NT2/D1 (cell line): Measurements from ENCODE around the gene GIGYF1.

Source experiments
- DNase-seq: peaks from one replicate; pipeline ENCODE4 v3.0.0-alpha.2; 2011; ENCODE audit warnings: low read depth, low spot score
- H3K27me3 ChIP-seq: 2 replicates; pipeline ENCODE4 v1.6.0; 2011; ENCODE audit warnings: mild to moderate bottlenecking; ENCODE audit not compliant: insufficient read length, insufficient read depth
- H3K36me3 ChIP-seq: 2 replicates; pipeline ENCODE4 v1.6.1; 2011; ENCODE audit warnings: mild to moderate bottlenecking, low read length, mixed read lengths; ENCODE audit not compliant: insufficient read depth, insufficient read length
- H3K4me1 ChIP-seq: 2 replicates; pipeline ENCODE4 v1.5.1; 2011; ENCODE audit not compliant: insufficient read depth, insufficient read length
- H3K4me3 ChIP-seq: 2 replicates; pipeline ENCODE4 v1.5.1; 2011; ENCODE audit warnings: low read depth; ENCODE audit not compliant: insufficient read length
- H3K9ac ChIP-seq: 2 replicates; pipeline ENCODE4 v1.6.0; 2011; ENCODE audit warnings: low read depth; ENCODE audit not compliant: insufficient read length
- H3K9me3 ChIP-seq: 2 replicates; pipeline ENCODE4 v1.5.1; 2011; ENCODE audit warnings: mild to moderate bottlenecking, low read length; ENCODE audit not compliant: insufficient read depth
- SUZ12 ChIP-seq: IDR thresholded peaks from 2 replicates; pipeline ENCODE4 v1.6.1; 2011; ENCODE audit not compliant: insufficient read length, insufficient read depth; ENCODE audit errors: extremely low read depth
- YY1 ChIP-seq: IDR thresholded peaks from 2 replicates; pipeline ENCODE4 v1.6.1; 2011; ENCODE audit not compliant: insufficient read length, insufficient read depth
- ZNF274 ChIP-seq: IDR thresholded peaks from 2 replicates; pipeline ENCODE4 v1.6.1; 2011; ENCODE audit warnings: mild to moderate bottlenecking, low read depth, low read length

The GIGYF1 gene

DNA sequence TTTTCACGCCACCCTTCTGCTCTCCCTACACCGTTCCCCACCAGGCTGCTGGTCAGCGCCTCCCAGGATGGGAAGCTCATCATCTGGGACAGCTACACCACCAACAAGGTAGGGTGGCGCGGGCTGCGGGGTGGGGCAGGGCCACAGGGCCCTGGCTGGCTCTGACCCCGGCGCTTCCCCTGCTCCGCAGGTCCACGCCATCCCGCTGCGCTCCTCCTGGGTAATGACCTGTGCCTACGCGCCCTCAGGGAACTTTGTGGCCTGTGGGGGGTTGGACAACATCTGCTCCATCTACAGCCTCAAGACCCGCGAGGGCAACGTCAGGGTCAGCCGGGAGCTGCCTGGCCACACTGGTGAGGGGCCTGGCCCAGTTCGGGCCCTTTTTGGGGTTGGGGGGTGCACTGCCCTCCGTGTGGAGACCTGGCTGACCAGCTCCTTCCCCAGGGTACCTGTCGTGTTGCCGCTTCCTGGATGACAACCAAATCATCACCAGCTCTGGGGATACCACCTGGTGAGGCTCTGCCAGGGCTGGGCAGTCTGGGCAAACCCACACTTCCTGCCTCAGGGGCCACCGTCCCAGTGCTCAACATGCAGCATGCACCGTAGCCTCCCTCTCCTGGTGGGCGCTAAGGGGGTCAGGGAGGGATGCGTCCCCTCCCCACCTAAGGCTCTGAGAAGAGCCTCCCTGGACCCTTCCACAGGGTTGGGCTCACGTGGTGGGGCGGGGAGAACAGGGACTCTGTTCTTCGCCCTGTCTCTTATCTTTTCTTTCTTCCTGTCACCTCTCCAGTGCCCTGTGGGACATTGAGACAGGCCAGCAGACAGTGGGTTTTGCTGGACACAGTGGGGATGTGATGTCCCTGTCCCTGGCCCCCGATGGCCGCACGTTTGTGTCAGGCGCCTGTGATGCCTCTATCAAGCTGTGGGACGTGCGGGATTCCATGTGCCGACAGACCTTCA lies 16.5 kb downstream of the GIGYF1 start:
- H3K9ac ChIP-seq, result no peak overlapping the region

DNA sequence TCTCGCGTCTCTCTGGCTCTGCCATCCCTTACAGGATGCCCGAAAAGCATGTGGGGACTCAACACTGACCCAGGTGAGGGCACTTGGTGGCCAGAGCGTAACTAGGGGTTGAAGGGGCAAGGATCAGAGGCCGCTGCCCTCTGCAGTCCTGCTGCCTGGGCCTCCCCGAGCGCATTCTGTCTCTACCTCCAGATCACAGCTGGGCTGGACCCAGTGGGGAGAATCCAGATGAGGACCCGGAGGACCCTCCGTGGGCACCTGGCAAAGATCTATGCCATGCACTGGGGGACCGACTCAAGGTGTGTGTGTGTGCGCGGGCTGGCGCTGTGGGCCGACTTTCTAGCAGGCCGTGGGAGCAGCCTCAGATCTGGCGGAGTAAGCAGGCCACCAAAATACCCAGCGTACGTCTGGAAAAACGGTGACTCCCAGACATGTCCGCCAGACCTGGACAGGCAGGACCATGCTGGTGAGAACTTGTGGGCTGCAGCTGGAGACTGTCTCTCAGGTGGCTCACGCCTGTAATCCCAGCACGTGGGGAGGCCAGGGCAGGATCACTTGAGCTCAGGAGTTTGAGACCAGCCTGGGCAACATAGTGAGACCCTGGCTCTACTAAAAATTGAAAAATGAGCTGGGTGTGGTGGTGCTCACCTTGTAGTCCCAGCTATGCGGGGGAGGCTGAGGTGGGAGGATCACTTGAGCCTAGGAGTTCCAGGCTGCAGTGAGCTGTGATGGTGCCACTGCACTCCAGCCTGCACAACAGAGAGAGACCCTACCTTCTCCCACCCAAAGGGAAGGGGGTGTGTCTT lies 17.3 kb downstream of the GIGYF1 start:
- peak overlapping the region; percentile 50 for H3K9ac ChIP-seq
- peaks cover 50% of the 10 kb centered on the region for H3K36me3 ChIP-seq

More for the DNA sequence above, 16.5 kb downstream of the GIGYF1 start:
- Histone ChIP-seq H3K27me3 (no peaks in the 10 kb centered on the region), H3K9me3 (no peaks in the 10 kb centered on the region), H3K4me3 (no peak overlapping the region), H3K4me1 (peaks cover 23% of the 10 kb centered on the region), H3K36me3 (peaks cover 59% of the 10 kb centered on the region)
- no peak for TF ChIP-seq SUZ12
- DNase-seq, result no peak

DNA sequence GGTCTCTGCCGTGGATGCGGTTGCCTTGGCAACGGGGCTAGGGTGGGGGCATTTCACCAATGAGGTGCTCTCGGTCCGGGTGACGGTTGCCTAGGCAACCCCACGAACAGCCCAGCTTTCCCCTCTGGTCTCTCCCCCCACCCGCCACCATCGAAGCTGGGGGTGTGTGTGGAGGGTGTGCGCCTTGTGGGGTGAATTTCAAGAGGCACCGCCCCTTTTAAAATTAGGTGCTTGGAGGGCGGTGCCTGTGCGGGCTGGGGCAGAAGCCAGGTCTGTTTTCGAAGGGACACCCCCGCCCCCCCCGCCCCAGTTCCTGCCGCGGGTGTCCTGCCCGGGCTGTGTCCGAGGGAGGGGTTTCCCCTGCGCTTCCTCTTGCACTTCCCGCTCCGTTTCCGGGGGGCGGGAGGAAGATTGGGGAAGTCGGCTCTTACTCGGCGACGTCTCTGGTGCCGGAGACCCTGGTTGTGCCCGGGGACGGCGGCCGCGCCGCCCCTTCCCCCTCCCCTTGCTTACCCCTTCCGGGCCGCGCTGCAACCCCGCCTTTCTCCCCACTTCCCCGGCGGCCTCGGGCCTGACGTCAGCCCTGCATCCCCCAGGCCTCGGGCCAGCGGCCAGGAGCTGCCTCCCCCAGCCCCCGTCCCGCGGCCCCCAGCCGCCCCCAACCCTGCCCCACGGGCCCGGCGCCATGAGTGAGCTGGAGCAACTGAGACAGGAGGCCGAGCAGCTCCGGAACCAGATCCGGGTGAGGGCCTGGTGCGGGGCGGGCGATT lies 18.3 kb downstream of the GIGYF1 start:
- Histone ChIP-seq H3K4me3 (peak overlapping the region; percentile 42), H3K36me3 (peaks cover 41% of the 10 kb centered on the region), H3K4me1 (peaks cover 13% of the 10 kb centered on the region), H3K27me3 (peaks cover 2% of the 10 kb centered on the region), H3K9me3 (no peaks in the 10 kb centered on the region), H3K9ac (peak overlapping the region; percentile 50)
- no peak for DNase-seq
- no peak for TF ChIP-seq YY1
- TF ChIP-seq ZNF274, result no peak
- TF ChIP-seq SUZ12, result no peak

More for the DNA sequence above, 17.3 kb downstream of the GIGYF1 start:
- Histone ChIP-seq H3K9me3 (no peaks in the 10 kb centered on the region), H3K27me3 (peaks cover 2% of the 10 kb centered on the region), H3K4me3 (peak overlapping the region; percentile 2), H3K4me1 (peaks cover 18% of the 10 kb centered on the region)
- no peak for DNase-seq
- TF ChIP-seq ZNF274 (no peak), YY1 (no peak)

DNA sequence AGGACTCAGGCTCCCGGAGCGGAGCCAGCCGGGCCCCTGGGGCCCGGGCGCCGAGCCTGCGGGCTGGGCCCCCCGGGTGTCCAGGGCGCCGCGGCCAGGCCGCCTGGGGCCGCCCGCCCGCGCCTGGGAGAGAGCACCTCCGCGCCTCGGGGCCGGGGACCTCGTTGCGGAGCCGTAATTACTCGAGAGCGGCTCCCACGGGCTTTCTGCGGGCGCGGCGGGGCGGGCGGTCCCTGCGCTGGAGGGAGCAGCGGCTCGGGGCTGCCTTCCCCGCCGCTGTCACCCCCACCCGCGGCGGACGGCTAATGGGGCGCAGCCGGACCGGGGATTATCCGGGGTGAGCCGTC lies 19.0 kb downstream of the GIGYF1 start:
- no peak for TF ChIP-seq YY1
- TF ChIP-seq ZNF274, result no peak
- no peak for TF ChIP-seq SUZ12
- no peak for DNase-seq

DNA sequence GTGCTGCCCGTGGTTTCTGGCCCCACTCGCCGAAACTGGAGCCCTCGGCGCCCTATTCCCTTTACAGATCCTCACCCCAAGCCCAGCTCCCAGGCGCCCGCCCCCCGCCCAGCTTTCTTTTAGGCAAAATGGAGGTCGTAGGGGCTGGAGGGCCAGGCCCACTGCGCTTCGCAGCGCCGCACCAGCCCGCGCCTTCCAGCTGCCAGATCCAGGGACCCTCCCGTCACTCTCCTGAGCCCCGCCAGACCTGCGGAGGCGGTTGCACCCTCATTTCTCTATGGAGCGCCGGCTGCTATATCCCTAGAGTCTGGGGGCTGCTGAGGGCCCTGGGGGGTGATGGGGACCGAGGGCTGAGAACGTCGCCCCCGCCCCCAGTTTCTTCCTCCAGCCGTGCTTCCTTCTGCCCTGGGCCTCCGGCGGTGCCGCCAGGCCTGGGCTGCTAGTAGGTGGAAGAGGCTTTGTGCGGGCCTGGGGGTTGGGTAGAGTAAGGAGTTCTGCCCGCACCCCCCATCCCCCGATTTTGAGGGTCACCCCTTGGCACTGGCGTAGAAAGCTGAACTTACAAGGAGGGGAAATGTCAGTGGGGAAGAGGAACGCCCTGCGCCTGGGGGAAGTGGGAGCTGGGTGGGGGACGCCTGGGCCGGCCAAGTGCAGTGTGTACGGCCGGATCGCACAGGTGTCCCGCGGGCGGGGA lies 19.5 kb downstream of the GIGYF1 start:
- no peaks in the 10 kb centered on the region for H3K9me3 ChIP-seq
- H3K27me3 ChIP-seq, result peaks cover 2% of the 10 kb centered on the region
- peaks cover 31% of the 10 kb centered on the region for H3K36me3 ChIP-seq
- DNase-seq, result no peak
- TF ChIP-seq YY1 (no peak), ZNF274 (no peak), SUZ12 (no peak)
- H3K9ac ChIP-seq, result peak overlapping the region; percentile 83
- peak overlapping the region; percentile 79 for H3K4me3 ChIP-seq
- peaks cover 9% of the 10 kb centered on the region for H3K4me1 ChIP-seq

More for the DNA sequence above, 19.0 kb downstream of the GIGYF1 start:
- Histone ChIP-seq H3K27me3 (peaks cover 2% of the 10 kb centered on the region), H3K36me3 (peaks cover 34% of the 10 kb centered on the region), H3K4me3 (peak overlapping the region; percentile 79), H3K9me3 (no peaks in the 10 kb centered on the region), H3K4me1 (peaks cover 9% of the 10 kb centered on the region), H3K9ac (peak overlapping the region; percentile 83)

DNA sequence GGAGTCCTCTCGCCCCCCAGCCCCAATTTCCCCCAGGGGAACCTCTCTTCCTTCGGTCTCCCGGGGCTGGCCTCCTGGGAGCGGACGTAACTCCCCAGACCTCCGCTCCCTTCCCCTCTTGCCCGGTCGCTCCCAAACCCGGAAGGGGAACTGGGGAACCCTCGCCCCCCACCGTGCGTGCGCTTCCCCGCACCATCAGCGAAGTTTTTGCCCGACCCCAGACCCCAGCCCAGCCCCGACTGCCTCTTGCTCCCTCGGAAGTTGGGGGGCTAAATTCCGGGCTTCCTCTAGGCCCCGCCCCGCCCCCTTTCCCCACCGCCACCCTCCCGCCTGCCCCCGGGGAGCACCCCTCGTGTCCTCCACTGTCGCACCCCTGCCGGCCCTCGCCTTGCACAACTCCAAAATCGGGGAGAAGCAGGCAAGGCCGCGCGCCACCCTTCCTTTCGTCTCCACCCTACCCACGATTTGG lies 20.1 kb downstream of the GIGYF1 start:
- peaks cover 26% of the 10 kb centered on the region for H3K36me3 ChIP-seq
- TF ChIP-seq SUZ12 (no peak), YY1 (no peak), ZNF274 (no peak)
- no peak for DNase-seq
- no peaks in the 10 kb centered on the region for H3K9me3 ChIP-seq
- peak overlapping the region; percentile 79 for H3K4me3 ChIP-seq
- H3K9ac ChIP-seq, result peak overlapping the region; percentile 83
- H3K27me3 ChIP-seq, result peaks cover 2% of the 10 kb centered on the region
- peaks cover 9% of the 10 kb centered on the region for H3K4me1 ChIP-seq
